ENCODE data around the gene U2SURP.
A peak's percentile ranks its signal among the peaks of the same experiment; 100 is the strongest.

Gene U2SURP

DNA sequence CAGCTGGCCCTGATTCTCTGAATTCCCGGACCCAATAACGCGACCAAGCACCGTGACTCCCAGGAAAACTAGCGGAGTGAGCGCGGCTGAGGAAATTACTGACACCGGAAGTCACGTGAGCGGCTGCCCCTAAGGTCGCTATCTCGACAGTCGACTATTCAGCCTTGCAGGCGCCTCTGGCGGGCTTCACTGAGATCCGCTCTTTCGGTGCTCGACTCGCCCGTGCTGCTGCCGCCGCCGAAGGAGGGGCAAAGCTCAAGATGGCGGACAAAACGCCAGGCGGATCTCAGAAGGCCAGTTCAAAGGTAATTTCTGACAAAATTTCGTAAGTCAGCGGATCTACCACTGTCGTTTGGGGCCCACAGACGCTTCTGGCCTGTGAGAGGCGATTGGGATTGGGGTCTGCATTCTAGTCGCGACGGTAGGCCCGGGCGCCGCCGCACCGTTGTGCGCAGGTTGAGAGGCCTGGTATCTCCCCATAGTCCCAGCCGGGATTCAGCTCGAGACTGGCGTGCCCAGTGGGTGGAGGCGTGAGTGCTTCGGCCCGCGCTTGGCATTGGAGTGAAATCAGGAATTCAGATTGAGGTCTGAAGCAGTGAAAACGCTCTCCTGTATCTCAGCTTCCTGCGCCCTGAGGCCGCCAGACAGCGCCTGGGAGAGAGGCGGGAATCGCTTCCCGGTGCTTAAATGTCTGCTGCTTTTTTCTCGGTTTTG is at the start of gene U2SURP:
Gene U2SURP (plus strand): TSS at position 202 of the 714 bp plus-strand sequence. CDS start 59 bp downstream, at position 261.
- peak; percentile 97 for DNase-seq (ENCODE audit: low spot score)

DNA sequence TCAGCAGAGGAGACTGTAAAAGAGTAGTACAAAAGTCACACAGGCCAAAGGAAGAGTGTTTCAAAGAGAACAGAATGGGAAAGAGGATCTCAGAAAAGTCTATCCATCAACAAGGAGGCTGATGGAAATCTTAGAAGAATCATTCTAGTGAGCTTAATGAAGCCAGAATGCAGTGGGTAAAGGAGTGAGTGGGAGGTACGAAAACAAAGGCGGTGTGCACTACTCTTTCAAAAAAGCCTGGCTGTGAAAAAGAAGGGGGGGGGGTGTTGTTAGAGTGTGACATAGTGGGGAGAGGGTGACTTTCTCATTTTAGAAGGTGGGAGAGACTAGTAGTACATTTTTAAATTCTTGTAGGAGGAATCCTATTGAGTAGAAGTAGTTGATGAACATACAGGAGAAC is 49.6 kb upstream of the U2SURP start:
- DNase-seq (ENCODE audit: low spot score), result no peak

DNA sequence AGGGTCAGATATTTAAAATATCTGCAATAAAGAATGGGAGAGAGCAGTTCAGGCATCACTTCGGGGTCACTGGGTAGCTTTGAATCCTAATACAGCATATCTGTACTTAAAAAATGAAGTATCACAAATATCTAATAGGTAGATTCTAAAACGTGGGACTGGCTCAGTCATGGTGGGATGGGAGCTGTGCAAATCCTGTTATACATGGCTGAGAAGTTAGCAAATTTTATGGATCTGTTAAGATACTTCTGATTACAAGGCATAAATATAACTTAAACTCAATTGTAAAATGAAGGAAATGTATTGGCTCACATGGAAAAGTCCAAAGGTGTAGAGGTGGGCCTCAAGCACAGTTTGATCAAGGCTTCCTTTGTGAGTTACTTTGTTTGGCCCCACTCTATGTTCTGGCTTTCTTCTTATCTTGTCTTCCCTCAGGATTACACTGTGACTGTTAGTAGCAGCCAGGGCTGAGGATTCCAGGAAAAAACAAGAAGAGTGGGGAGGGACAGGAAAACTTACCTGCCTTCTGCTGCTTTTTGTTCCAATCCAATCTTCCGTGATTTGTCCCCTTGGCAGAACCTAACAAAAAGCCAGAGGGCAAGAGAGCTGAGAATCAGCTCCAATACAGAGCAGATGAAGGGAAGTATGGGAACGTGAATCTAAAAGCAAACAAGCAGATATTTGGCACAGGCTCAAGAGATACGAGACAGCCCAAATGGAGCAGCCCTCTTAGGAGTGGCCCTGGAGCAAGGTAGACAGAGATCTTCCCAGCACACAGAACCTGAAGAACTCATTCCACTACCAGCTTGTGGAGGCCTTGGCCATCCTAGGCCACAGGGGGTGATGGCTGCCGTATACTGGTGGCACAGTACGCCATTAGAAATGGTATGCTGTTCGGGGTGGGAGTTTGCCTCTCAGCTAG is 48.8 kb upstream of the U2SURP start:
- peak; percentile 63 for DNase-seq (ENCODE audit: low spot score)

DNA sequence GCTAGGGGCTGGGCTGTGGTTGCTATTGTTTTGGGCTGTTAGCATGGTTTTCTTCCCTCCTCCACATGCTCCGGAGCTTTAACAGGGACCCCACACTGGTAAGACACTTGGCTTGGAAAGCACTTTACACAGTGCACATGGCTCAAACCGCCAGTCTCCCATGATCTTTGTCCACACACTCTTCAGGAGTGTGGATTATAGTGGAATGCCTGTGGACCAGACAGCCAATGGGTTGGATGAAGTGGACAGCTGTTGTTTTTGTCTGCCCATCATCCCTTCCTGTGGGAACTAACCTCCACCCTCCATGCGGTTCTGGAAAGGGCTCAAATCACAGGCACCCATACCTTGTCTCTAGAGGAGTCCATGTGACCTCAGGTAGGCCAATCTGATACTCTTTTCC is 47.9 kb upstream of the U2SURP start:
- no peak for DNase-seq (ENCODE audit: low spot score)

DNA sequence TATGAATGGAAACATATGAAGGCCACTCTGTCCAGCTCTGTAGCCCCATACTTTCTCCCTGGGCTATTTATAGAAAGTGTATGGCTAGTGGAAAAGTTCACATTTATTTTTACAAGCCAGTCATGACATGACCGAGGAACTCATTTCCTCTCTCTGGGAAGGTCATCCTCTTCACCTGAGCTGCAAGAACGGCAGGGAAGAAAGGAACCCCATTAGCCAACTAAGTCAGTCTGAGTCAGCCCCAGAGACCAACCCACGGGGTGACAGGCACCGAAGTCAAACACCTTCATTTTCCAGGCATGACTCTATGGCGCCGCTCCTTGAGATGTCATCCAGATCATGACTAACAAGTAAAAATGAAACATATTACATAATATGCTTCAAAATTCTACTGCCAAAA is 42.7 kb upstream of the U2SURP start:
- peak; percentile 63 for DNase-seq (ENCODE audit: low spot score)

DNA sequence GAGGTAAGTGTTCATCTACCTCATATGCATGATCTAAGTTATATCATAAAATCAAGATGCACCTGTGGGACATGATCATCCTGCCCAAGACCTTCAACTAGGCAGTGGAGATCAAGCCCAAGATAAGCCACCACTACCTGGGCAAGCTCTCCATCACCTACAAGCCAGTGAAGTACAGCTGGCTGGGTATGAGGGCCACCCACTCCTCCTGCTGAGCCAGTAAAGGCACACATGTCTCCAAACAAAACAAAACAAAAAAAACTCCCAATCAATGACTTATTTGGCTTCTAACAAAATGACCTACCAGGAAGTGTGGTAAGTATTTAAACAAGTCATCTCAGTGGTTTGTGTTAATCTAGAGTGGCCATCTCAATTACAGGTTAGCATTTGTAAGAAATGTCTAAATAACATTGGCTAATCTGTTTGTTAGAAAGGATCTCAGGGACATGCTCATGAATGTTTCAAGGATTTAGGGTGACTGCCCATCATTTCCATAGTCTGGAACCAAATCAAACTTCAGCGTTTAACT is 41.0 kb upstream of the U2SURP start:
- no peak for DNase-seq (ENCODE audit: low spot score)

DNA sequence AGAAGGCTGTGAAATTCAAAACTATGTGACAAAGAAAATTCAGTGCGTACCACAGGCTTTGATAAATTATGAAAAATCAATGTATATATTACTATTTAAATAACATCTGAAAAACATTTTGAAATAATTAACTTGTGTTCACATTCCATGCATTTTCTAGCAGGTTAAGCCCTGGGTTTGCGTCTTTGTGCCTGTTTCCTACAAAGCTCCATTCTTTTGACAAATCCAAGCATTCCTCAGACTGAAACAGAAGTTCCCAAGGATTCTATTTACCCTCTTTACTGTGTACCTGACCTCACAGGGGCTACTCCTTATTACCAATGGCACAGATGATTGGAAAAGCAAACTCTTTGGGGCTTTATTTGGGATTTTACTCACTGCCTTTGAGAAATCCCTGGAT is 39.8 kb upstream of the U2SURP start:
- no peak for DNase-seq (ENCODE audit: low spot score)

DNA sequence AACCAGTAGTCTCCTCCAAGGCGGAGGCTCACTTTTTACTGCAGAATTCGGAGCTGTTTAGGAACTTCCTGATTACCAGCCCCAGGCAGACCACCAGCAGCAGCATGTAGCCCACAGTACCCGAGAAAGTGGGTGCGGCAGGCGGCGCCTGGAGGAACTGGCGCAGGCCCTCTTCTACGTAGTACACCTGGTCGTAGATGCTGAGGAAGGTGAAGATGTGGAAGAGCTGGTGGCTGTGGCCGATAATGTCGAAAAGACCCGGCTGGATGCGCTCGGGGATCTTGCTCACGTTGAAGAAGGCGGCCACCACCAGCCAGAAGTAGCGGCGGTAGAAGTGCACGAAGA is 39.2 kb upstream of the U2SURP start:
- DNase-seq (ENCODE audit: low spot score), result no peak

DNA sequence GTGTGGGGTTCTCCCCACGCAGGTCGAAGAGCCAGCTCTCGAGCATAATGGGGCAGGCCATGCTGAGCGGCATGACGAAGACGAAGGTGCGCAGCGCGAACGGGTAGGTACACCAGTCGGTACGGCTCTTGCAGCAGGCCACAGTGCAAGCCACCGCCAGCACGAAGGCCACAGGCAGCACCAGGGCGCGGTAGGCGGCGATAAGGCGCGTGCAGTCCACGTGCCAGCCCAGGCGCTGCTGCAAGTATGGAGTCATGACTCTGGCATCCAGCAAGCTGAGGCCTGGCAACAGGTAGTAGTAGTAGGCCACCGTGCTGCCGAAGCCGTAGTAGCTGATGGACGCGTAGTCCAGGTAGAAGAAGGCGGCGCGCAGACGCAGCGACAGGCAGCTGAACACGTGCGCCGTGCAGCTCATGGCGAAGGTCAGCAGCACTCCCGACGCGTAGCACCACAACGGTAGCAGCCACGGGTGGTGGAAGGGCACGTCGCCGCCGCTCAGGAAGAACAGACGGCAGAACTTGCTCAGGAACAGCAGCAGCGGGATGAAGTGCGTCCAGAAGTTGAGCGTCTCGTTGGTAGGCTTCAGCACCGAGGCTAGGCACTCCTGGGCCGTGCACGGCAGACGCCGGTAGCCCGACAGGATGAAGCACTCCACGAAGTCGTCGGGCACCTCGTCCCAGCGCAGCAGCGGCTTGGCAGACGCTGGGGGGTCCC is 38.7 kb upstream of the U2SURP start:
- no peak for DNase-seq (ENCODE audit: low spot score)

DNA sequence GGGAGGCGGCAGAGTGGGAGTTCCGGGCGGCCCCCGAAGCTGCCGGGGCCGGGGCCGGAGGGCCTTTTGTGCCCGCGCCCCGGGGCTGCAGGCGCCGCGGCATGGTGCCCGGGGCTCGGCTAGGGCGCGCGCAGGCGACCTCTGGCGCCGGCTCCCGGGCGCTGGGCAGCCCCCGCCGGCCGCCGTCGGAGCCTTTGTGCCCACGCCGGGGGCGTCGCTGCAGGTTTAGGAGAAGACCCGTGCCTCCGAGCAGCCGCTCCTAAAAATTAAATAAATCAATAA is 38.2 kb upstream of the U2SURP start:
- no peak for DNase-seq (ENCODE audit: low spot score)

DNA sequence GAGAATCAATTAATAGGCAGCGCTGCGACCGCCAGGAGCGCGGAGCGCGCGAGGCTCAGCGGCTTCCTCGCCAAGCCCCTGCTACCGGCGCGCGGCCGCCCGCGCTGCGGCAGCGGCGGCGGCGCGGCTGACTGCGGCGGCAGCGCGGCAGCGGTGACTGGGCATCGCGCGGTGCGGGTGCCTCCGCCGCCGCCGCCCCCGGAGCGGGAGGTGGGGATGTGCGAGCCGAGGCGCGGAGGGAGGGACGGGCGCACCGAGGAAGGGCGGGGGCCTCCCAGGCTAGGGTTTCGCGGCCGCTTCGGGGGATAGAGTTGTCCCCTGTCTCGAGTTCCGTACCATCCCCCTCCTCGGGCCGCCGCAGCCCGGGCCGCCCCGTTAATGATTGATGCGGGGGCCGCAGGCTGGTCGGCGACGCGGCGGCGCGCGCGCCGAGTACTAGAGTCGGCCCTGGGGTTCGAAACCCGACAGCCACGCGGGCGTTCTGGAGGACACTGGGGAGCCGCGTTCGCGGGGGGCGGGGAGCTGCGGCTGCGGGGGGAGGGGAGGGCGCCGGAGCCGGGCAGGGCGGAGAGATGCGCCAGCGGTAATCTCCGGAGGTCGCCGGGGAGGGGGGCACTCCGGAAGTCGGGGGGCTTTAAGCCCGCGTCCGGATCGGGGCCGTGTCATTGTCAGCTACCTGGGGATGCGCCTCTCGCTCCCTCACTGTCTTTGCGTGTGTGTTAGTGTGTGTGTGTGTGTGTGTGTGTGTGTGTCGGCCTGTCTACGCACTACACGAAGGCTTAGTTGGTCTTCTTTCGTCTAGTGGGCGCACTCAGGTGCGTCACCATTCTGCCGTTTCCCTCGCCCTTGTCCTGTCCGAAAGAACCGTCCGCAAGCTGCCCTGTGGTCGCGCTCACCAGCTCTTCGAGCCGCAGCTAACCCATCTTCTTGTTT is 37.6 kb upstream of the U2SURP start, which contains the start of gene PAQR9:
Gene PAQR9 (minus strand): TSS at position 159 of the 933 bp plus-strand sequence. CDS start 338 bp downstream, outside the sequence.
- DNase-seq (ENCODE audit: low spot score), result peak; percentile 75

DNA sequence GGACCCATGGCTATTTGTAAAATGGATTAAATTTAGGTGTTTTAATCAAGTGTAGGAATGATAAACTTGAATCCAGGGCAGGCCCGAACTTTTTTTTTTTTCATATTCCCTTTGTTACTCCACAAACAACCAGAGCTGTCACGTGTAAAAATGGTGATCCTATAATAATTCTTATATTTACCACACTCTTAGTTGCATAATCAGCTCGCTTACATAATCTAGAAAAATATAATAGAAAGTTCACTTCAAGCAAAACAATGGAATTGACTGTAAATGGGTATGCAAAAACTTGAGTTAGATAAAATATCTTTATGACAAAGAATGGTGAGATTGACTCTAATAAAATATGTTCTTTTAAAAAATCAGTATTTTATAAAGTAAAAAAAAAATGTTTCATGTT is 35.8 kb upstream of the U2SURP start:
- no peak for DNase-seq (ENCODE audit: low spot score)

DNA sequence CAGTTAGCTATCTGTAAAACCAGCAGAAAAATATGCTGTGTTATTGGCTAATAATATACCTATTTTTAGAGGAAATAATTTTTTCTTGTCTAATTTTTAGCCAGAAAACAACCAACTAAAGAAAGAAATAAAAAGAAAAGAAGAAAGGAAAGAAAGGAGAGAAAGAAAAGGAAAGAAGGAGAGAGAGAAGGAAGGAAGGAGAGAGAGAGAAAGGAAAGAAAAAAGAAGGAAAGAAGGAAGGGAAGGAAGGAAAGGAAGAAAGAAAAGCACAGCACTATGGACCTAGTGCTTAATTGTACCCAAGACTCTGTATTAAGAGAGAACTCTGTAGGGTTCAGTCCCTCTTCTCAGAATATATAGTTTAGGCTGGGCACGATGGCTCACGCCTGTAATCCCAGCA is 34.6 kb upstream of the U2SURP start:
- DNase-seq (ENCODE audit: low spot score), result no peak

DNA sequence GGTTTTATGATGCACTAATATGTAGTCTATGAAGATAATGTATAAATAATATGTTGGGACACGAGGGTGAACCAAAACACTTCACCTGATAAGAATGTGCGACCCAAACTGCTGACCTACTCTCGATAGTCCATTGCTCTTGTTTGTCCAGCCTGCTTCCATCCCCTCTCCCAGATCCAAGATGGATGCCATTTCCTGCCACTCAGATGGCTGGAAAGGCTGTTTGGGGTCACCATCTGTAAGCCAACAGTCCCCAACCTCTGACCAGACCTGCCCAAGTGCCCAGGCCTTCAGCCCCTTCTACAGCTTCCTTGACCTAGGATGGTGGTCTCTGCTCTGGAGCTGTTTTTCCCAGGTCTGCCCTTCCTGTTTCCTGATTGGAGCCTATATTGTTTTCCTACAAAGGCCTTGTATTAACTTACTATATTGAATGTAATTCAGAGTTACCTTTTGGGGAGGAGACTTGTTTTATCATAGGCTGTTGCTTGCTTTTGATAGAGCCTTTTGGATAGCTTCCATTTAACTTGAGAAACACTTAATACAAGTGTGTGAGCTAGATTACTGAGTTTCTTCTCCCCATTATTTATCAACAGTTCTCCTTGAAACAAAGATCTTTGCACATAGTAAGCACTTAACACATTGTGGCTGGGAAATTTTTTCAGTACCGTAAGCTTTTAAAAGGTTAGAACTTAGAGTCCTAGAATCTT is 32.9 kb upstream of the U2SURP start:
- DNase-seq (ENCODE audit: low spot score), result peak; percentile 89

DNA sequence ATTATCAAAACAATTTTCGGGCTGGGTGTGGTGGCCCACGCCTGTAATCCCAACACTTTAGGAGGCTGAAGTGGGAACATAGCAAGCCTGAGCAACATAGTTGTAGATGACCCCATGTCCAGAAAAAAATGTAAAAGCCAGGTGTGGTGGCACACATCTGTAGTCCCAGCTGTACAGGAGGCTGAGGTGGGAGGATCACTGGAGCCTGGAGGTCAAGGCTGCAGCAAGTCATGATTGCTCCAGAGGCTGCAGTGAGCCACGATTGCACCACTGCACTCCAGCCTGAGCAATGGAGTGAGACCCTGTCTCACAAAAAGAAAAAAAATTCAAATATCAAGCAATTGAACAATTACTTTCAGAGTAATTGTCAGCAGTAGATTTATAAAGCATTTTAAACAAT is 29.9 kb upstream of the U2SURP start:
- no peak for DNase-seq (ENCODE audit: low spot score)

DNA sequence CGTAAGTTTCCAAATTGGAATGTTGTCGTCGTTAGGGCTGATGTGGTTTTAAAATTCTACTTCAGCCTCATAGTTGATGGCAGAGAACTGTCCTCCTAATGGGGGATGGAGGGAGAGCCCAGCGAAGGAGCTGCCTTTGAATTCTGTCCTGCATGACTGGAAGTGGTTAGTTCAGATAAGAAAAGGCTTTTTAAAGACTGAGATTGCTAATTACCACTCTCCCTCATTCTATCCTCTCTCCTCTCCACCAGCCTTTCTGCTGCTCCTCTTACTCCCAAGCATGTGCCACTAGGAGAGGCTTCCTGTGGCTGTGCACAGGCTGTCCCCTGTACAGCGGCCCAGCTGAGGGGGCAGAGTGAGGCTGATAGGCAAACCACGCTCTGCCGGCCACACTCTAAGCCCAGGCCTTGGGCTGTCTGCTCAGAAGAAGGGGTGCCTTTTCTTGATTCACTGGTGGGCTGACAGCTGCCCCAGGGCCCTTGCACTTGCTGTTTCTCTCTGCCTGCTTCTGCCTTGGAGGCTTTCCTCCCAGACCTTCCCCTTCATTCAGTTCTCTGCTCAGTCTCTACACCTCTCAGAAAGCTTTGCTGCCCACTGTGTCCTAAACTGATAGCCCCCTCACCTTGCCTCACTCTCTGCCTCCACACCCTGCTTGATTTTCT is 29.1 kb upstream of the U2SURP start:
- no peak for DNase-seq (ENCODE audit: low spot score)

DNA sequence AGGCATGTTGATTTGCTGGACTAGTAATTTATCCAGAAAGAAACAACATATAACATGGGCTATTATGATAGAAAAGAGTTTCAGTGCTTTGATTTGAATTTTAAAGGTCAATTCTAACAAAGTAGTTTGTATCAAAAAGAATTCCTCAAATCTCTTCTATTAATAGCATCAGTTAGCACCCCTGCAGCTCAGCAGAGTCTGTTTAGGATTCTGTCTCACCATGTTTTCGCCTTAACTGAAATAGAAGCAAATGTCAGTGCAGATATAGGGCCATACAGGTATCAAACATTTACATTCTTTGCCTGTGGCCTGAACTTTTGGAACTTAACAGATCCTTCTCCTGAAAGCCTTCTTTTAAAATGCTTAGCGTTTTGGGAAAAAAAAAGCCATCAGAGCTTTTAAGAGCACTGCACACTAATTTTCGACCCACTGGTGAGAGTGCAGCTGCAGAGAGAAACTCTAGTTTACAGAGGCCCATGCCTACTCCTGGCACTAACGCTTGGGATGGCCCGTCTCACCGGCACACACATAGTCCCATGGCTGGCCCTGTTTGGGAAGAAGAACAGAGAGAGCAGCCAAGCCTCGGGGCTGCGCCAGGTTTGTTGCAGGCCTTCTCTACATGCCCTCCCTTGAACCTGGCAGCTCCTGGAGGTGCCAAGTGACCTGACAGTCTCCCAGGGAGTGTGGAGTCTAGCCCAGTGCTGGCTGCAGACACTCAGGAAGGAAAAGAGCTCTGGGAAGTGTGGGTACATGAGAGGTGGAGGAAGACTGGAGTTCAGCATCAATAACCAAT is 28.0 kb upstream of the U2SURP start:
- no peak for DNase-seq (ENCODE audit: low spot score)

DNA sequence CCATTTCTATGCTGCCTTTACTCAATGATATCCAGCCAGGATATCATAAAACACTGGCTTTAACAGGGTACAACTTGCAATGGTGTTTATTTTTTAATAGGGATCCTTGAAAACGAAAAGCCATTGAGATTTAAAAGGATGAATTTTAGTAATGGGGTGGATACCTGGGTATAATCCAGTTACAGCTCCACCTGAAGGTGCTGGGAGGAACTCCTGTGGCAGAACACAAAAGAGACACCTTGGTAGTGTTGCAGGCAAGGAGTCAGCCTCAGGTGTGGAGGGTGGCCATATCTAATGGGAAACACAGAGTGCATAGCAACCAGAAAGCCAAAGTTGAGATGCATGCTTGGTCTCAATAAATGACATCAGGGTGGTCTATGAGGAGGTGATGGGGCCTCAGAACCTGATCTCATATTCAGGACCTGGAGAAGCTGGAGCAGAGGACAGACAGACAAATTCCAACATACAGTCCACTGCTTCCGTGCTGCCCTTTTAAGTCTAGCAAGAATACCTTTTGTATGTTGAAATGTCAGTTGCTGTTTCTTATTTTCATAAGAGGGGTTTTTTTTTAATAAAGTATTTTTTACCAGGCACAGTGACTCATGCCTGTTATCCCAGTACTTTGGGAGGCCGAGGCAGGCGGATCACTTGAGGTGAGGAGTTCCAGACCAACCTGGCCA is 25.9 kb upstream of the U2SURP start:
- DNase-seq (ENCODE audit: low spot score), result no peak

All from hematopoietic multipotent progenitor cell treated with erythropoietin and hydrocortisone succinate and interleukin-3 and kit ligand, for 15 days (in vitro differentiated cells).